Activated CD4-positive, alpha-beta T cell treated with anti-CD3 and anti-CD28 coated beads, Interleukin-2, amount 50 U/mL, for 4 hours (primary cell): ENCODE results near the gene STRC.
"Not testable (repeated sequence)": the region's sequence is repeated elsewhere in the genome, so short reads cannot be mapped to it uniquely, and the experiment has no call there.

Source experiments
- DNase-seq, 2 experiments: peaks; one replicate each; pipeline ENCODE4 v3.0.0-alpha.2; 2020

Gene STRC

DNA sequence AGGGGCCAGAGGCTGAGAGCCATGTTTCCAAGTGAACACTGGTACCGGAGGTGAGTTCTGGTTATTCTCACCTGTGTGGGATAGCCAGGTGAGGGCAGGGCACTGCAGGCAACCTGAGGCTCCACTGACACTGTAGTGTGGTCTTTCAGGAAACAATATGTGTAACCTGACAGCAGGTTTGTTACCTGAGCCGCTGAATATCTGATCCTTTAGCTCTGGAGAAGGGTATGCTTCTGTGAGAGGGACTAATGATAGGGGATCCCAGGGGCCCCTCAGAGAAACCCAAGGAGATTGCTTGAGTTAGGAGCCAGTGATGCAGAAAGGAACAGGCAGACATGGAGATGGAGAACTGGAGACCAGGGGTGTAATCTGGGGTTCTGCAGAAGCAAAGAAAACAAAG, at the start of gene STRC:
STRC (minus strand) TSS at position 101 of the 400 bp plus-strand sequence; CDS start at position 23, 78 bp downstream.
- DNase-seq, result not testable (repeated sequence)

DNA sequence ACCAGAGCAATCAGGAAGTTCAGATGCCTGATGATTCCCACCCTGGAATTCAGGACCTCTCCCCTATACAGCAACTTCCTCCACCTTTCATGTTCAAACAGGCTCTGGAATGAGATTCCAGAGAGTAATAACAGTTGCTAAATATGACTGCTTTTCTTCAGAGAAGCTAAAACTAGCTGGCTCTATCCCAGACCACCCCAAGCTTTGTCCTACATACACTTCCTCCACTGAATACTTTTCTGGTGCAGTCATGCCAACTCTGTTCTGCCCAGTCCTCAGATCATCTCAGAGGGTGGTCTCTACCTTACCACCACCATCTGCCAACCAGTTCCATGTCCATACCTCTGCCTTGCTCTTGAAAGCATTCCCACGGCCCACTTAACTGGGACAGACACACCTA, 47.6 kb upstream of the STRC start:
- not testable (repeated sequence) for DNase-seq

DNA sequence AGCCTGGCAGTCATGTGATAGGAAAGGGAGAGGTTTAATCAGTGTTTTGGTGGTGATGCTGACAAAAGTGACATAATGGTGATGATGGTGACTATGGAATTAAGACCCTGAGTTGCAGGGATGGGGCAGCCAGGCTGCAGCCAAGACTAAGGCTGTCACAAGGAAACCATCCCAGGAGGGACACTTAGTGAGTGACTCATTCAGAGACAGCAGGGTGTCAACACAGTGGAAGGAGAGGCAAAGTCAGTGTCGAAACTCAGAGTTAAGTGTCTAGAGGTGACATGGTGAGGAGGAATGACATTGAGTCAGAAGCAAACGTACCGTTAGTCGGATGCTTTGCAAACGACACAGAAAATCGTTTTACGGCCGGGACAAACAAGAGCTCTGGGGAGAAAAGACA, 44.7 kb upstream of the STRC start:
- DNase-seq, result not testable (repeated sequence)

DNA sequence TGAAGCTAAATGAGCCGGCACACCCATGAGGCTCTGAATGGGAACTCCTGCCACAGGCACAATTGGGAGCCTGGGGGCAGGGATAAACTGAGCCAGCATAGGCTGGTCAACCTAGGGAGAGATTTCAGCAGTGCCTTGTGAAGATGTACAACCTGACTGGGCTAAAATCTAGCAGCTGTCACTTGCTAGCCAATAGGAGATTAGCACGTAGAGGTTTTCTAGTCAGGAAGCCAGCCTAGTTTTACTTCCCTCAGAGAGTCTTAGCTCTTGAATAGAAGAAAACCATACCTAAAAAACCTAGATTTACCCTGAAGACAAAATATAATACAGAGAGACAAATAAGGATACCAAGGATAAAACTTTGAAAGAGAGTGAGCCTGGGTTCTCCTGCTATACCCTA, 43.7 kb upstream of the STRC start:
- not testable (repeated sequence) for DNase-seq

DNA sequence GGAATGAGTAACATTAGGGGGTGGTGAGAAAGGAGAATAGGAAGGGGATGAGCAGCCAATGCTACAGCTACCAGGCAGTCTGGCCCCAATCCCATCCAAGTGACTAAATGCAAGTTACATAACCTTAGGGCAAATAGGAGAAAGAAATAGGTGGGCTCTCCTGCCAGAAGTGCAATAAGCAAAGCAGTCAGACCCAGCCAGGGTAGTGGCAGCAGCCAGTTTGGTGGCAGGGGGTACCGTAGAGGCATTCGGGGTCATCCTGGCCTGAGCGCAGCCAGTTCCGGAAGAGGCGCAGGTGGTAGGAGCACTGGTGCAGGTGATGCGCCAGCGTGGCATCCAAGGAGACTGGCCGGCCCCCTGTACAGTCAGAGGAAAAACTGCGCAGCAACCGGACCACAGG, 41.1 kb upstream of the STRC start:
- DNase-seq, result not testable (repeated sequence)

DNA sequence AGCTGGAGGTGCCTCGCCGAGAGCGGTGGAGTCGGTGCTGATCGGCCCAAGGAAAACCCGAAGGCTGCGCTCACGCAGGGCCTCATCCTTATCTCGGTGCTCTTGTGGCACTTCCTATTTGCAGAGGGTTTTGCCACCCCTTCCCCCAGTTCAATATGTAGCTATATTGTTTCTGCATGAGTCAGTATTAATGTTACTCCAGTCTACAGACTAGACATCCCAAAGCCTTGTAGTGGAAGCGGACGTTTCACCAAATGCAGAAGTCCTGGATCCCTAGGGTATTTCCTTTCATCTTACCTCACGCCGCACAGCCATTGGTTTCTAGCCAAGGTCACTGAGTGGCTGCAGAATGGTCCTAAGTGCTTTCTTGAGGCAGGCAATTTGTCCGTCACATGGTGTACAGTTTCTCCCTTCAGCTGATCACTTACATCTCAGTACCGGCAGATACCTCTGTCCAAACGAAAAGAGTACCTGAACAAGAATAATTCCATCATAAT, 30.9 kb upstream of the STRC start:
- DNase-seq, result not testable (repeated sequence)

DNA sequence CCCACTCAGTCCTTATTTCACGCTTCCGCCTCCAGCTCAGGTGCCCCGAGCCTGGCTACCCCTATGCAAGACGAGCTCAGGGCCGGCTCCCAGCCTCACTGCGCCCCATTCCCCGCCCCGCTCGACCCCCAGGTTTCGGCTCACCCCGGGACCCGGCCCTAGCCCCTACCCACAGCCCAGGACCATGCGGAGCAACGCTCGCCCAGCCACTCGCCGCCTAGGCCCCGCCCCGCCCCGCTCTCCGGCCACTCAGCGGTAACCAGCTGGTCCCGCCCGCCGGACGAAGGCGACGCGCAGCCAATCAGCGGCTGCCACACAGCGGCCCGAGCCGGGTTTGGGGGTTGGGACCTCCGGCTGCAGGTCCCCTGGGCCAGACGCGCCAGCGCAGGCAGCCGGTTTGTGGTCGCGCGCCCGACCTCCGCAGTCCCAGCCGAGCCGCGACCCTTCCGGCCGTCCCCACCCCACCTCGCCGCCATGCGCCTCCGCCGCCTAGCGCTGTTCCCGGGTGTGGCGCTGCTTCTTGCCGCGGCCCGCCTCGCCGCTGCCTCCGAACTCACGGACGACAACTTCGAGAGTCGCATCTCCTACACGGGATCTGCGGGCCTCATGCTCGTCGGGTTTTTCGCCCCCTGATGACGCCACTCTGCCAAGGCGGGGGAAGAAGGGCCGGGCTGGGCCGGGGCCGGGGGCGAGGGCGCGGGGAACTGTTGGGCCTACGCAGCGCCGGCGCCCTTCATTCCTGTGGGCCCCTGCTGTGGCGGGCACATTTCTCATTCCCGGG, 30.2 kb upstream of the STRC start, which contains the start of gene CATSPER2:
CATSPER2 (minus strand) TSS at position 196 of the 781 bp plus-strand sequence. CDS start 783 bp downstream, outside the sequence.
- DNase-seq, result no peak

DNA sequence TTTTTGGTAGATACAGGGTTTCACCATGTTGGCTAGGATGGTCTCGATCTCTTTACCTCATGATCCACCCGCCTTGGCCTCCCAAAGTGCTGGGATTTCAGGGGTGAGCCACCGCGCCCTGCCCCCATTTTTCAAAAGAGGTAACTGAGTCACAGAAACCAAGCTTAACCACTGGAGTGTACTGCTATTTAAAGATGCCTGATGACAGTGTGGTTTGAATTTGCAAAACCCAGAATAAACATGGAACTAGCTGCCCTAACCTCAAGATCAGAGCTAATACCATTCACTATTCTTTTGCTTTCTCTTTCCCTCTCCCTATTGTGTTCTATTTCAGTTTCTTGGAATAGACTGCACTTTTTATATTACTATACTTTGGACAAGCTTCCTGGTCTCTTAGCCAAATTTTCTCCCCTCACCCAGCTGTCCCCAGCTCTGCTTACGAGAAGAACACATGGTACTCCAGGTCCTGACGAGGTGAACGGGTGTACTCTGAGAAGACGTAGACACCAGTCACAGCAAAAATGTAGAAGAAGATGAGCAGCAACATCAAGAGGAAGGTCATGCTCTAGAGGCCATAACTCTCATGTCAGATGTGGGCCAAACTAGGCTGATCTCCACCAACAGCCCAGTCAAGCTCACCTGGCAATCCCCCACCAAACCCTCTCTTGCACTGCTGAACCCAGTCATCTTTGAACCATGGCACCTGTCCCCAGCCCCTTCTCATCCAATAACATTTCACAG, 20.0 kb upstream of the STRC start:
- DNase-seq, result not testable (repeated sequence)

DNA sequence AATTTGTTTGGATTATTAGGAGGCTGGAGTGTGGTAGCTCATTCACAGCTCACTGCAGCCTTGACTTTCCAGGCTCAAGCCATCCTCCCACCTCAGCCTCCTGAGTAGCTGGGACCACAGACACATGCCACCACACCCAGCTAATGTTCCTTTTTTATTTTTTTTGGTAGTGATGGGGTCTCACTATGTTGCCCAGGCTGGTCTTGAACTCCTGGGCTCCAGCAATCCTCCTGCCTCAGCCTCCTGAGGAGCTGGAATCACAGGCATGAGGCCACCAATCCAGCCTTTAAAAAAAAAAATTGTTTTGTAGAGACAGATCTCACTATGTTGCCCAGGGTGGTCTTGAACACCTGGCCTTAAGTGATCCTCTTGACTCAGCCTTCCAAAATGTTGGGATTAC, 8.3 kb upstream of the STRC start:
- not testable (repeated sequence) for DNase-seq

DNA sequence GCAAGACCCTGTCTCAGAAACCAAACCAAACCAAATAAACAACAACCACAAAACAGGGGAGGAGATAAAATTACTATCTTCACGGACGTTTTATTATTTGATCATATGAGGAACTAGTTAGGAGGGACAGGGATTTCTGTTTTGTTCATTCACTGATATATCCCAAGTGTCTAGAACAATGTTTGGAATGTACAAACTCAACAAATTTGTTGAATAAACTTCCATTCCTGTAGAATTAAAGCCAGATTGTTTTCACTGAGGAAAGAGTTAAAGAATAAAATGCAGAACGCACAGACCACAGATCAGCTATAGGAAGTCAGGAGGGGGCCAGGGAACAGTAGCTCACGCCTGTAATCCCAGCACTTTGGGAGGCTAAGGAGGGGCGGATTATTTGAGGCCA, 6.5 kb upstream of the STRC start:
- no peak for DNase-seq

DNA sequence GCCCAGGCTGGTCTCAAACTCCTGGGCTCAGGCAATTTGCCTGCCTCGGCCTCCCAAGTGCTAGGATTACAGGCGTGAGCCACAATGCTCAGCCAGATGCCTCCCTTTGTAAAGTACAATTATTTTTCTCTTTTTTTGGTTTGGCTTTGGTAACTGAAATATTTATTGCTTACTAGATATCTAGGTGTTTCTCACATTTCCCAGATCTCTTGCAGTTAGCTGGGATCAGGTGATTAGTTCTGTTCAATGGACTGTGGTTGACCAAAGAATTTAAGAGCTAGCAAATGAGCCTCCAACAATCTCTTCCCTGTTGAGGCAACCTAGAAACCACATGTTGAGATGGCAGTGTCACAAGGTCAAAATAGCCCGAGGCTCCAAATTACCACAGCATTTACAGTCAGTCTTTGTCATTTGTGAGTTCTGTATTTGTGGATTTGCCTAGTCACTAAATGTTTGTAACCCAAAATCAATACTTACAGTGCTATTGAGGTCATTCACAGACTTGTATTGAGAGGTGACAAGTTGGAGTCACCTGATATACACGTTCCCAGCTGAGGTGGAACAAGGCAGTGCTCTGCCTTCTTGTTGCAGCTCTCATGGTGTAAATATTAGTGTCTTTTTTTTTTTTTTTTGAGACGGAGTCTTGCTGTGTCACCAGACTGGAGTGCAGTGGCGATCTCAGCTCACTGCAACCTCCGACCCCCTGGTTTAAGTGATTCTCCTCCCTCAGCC, 3.6 kb upstream of the STRC start:
- not testable (repeated sequence) for DNase-seq

DNA sequence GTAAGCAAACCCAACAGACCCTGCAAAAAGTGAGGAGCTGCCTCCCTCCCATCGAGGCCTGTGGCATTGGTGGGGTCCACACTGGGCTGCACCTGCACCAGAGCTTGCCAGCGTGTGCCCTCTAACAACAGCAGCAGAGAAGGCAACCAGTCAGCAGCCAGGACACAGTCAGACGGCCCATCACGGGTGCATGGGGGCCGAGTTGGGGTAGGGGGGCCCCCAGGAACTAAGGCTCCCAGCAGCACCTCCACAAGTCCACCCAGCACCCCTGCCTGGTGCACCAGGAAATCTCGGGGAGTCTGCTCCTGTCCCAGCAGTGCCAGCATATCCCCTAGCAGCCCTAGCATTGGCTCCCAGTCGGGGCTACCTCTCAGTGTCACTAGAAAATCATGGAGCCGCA, 850 bp downstream of the STRC start:
- DNase-seq, result not testable (repeated sequence)

DNA sequence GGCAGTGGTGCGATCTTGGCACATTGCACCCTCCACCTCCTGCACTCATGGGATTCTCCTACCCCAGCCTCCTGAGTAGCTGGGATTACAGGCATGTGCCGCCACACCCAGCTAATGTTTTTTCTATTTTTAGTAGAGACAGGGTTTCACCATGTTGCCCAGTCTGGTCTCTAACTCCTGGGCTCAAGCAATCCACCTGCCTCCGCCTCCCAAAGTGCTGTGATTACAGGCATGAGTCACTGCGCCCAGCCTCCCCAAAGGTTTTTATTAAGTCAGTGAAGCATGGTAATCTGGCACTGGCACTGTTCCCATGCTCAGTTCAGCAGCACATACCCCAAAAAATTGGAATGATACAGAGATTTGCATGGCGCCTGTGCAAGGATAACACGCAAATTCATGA, 16.4 kb downstream of the STRC start:
- not testable (repeated sequence) for DNase-seq

DNA sequence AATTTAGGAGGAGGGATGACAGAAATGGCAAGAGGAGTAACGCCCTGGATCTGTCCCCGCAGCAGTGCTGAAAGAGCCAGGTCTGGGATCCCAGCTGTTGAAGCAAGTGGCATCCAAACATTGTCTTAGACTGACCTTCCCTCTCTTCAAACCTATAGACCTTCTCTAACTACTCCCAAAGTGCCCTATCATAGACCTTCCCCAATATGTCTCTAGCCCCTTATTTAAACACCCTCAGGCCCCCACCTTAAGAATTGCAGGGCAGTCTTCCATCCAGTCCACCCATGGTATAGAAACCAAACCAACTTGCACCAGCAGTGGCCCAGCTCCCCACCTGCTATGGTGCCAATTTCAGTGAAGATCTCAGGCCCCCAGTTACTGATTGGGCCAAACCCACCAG, 18.4 kb downstream of the STRC start:
- DNase-seq, result not testable (repeated sequence)

DNA sequence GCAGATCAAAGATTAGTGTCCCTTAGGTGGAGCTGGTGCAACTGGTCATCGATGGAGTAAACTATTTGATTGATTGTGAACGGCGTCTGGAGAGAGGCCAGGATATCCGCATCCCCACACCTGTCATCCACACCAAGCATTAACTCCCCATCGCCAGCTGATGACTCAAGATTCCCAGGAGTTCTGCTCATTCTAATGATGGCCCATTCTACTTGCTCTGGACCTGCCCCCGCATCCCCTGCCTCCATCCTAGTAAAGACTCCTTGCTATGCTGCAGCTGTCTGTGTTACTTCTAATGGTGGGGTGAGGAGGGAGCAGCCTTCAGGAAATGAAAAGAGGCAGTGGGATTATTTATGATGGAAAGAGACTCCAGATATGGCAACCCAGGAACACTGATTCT, 19.5 kb downstream of the STRC start:
- DNase-seq, result not testable (repeated sequence)

DNA sequence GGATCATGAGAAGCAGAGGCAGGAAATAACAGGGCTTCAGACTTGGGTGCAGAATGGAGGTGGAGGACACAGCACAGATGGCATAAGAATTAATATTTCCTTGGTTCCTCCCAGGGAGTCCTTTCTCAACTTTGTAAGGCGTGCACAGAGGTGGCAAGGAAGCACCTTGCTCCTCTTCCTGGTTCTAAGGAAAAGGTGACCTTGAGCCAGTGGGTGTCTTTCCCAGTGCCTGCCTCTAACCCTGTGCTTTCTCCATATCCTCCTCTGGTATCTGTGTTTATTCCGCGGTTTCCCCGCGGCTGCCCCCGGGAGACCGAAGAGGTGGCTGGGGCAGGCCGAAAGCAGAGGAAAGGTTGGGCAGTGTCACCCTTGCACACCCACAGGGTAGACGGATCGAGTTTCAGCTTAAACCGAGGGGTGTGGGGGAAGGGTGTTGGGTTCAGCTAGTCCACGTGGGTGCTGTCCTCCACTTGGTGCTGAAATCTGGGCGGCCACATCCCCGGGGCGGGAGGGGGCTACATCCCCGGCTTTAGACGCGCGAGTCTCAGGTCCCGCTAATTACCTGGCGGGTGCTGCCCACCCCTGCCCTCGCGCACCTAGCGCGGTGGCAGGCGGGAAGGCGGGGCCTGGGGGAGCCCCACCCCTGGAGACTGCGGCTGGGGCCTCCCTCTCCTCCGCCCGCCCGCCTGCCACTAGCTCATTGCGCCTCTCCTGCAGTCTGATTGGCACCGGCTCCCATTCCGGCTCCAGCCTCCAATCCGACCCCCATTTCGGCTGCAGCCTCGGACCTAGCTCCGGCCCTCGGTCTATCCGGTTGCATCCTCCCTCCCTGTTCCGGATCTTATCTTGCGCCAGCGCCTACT, 25.0 kb downstream of the STRC start, which contains the start of gene CKMT1B:
CKMT1B (plus strand) TSS at position 700 of the 863 bp plus-strand sequence. CDS start 192 bp downstream, outside the sequence.
- DNase-seq, result not testable (repeated sequence)

DNA sequence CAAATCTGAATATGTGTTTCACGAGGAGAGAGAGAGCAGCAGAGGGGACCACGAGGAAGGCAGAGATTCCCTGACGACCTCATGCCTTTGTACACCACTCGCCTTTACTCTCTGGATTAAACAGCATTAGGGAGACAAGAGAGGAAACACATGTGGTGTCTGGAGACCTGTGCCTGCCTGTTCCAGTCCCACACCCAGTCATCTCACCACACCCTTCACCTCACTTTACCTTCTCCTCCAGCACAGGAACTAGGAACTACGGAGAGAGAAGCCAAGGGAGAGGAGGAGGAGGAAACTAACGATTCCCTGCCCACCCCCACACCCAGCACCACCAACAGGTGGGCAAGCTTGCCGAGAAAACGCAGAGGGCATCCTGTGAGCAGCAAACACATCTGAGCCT, 25.8 kb downstream of the STRC start:
- not testable (repeated sequence) for DNase-seq

DNA sequence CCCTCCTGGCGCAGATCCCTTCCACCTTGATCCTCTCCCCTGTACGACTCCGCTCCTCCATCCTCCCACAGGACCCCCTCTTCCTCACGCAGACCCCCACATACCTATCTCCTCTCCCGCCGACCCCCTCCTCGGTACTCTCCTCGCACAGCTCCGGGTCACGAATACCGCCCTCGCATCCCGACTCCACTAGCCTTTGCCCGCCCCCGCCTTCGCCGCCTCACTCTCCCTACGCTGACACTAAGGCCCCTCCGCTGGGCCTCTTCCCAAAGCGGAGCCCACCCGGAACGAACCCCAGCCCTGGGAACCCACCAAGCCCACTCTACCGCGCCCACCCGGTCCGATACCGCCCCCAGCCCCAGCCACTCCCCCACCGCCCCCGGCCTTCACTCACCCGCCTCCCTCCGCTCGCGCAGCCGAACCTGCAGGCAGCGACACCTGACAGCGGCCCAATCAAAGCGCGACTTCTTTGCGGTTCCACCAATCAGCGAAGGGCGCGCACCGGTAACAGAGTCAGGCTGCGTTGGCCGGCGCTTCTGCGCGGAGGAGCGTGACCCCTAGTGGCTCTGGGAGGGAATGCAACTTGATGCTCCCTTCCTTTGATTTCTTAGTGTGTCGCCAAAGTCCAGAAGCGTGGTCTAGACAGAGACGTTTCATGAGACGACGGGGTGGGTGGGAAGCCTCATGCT, 28.7 kb downstream of the STRC start, which contains the start of gene PPIP5K1:
PPIP5K1 (minus strand) TSS at position 431 of the 689 bp plus-strand sequence. CDS start 5,704 bp downstream, outside the sequence.
- DNase-seq, result not testable (repeated sequence)

DNA sequence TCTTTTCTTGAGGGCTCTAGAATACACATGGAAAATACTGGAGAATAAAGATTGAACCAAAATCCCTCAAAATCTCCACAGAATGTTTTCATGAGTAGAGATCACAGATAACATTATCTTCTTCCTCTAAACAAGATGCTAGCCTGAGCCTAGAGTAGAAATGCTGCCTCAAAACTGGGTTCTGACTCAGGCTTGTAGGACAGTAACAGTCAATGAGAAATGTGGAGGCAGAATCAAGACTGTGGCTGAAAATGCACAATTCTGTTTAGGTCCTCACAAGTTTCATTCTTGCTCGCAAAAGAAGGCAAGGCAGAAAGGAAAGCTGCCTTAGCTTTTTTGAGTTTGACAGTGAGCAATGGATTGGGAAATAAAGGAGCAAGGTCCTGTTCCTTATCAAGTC, 44.0 kb downstream of the STRC start:
- DNase-seq, result not testable (repeated sequence)

DNA sequence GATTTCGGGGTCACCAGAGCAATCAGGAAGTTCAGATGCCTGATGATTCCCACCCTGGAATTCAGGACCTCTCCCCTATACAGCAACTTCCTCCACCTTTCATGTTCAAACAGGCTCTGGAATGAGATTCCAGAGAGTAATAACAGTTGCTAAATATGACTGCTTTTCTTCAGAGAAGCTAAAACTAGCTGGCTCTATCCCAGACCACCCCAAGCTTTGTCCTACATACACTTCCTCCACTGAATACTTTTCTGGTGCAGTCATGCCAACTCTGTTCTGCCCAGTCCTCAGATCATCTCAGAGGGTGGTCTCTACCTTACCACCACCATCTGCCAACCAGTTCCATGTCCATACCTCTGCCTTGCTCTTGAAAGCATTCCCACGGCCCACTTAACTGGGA, 52.0 kb downstream of the STRC start:
- not testable (repeated sequence) for DNase-seq

DNA sequence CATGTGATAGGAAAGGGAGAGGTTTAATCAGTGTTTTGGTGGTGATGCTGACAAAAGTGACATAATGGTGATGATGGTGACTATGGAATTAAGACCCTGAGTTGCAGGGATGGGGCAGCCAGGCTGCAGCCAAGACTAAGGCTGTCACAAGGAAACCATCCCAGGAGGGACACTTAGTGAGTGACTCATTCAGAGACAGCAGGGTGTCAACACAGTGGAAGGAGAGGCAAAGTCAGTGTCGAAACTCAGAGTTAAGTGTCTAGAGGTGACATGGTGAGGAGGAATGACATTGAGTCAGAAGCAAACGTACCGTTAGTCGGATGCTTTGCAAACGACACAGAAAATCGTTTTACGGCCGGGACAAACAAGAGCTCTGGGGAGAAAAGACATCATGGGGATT, 54.8 kb downstream of the STRC start:
- not testable (repeated sequence) for DNase-seq
